ENCODE data around the gene BFSP1.

Gene BFSP1

GRCh38 chr20:17555106-17555505, 23.9 kb upstream of the BFSP1 start:
- TF ChIP-seq, protein P1, sequence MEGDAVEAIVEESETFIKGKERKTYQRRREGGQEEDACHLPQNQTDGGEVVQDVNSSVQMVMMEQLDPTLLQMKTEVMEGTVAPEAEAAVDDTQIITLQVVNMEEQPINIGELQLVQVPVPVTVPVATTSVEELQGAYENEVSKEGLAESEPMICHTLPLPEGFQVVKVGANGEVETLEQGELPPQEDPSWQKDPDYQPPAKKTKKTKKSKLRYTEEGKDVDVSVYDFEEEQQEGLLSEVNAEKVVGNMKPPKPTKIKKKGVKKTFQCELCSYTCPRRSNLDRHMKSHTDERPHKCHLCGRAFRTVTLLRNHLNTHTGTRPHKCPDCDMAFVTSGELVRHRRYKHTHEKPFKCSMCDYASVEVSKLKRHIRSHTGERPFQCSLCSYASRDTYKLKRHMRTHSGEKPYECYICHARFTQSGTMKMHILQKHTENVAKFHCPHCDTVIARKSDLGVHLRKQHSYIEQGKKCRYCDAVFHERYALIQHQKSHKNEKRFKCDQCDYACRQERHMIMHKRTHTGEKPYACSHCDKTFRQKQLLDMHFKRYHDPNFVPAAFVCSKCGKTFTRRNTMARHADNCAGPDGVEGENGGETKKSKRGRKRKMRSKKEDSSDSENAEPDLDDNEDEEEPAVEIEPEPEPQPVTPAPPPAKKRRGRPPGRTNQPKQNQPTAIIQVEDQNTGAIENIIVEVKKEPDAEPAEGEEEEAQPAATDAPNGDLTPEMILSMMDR (IDR thresholded peaks at IDR 0.05) = no peak

DNA sequence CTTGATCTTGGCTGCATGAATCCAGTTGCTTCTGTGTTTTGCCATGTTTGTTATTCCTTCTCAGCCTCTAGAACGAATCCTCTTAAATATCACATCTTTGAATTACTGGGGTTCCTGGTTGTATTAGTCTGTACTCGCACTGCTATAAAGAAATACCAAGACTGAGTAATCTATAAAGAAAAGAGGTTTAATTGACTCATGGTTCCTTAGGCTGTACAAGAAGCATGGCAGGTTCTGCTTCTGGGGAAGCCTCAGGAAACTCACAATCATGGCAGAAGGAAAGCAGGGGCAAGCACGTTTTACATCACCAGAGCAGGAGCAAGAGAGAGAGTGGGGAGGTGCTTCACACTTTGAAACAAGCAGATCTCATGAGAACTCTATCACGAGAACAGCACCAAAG, 18.0 kb upstream of the BFSP1 start:
- TF ChIP-seq, protein P1 (IDR thresholded peaks at IDR 0.05) = no peak

- TF ChIP-seq, protein P1 (IDR thresholded peaks at IDR 0.05) = no peak
Measured at GRCh38 chr20:17545127-17545526, 13.9 kb upstream of the BFSP1 start.

DNA sequence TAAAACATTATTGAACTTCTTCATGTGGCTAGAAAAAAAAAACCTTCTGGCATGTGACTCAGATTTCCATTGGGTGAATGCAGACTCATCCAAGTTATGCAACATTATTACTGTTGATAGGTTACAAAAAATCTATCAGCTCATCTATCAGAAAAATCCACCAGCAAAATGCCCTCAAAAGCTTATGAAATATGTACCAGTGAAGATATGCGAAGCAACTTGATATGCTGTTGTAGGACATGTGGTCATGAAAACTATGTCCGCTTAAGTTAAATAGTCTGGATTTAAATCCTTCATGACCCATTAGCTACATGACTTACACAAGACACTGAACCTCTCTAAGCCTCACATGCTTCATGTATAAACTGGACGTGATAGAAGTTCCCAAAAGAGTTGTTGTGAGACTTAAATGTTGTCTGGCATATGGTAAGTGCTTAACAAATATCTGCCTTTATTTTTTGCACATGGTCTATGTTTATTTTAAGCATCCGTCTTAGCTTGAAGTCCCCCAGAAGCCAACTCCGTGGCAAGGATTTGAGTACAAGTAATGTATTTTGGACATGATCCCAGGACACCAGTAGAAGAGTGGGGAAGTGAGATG, 12.5 kb upstream of the BFSP1 start:
- TF ChIP-seq, protein P1 (IDR thresholded peaks at IDR 0.05) = no peak

DNA sequence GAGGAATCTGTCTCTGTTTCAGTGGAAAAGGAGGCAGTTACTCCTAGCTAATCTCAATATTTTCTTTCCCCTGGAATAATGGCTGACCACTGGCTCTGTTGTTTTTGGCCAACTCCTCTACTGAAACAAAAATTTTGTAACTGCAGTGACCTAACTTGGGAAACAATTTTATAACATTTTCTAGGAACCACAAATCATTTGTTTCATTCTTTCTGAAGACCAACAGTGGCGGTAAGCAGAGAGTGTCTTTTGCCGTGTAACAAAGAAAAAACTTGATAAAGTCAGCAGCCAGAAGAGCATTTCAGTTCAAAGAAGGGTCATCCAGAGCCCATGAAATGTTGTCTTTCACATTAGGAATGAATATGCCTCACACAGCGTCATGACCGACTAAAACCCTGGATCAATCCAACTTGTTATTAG, 11.8 kb upstream of the BFSP1 start:
- TF ChIP-seq, protein P1 (IDR thresholded peaks at IDR 0.05) = no peak

DNA sequence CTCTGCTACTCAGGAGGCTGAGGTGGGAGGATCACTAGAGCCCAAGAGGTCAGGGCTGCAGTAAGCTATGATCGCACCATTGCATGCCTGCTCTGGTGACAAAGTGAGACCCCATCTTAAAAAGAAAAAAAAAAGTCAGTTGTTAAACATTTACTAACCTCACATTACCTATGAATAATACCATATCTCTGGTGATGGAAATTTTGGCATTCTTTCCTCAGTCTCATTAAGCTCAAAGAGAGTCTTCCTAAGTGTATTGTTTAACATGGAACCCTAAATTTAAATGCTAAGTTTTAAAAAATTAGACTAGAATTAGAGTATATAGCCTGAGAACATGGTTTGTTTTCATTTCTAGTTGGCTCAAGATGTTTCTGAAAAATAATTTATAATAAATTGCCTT, 11.3 kb upstream of the BFSP1 start:
- TF ChIP-seq, protein P1 (IDR thresholded peaks at IDR 0.05) = no peak

- TF ChIP-seq, protein P1 (IDR thresholded peaks at IDR 0.05) = no peak
Measured at GRCh38 chr20:17541996-17542395, 10.8 kb upstream of the BFSP1 start.

DNA sequence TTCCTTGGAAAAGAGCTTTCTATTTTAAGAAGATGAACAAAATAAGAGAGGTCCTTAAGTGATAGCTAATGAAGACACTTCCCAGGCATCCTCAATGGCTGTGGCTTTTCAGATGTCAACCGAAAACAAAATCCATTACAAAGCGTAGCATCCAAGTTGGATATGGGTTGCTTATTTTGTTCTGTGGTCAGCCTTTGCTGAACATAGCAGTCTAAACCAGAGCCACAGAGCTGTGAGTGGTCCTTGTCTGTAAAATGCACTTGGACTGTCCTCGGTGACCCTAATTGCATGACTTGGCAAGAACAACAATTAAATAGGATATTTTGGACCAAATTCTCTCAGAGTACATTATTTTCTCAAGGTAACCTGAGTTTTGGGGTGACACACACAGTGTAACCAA, 10.4 kb upstream of the BFSP1 start:
- TF ChIP-seq, protein P1 (IDR thresholded peaks at IDR 0.05) = no peak
